GDM1 (cell line): Measurements from ENCODE around the gene DMKN.
A peak's percentile ranks its signal among the peaks of the same experiment; 100 is the strongest.

Experiments
- DNase-seq: peaks from one replicate; lab custom pipeline; 2025; lab: John Stamatoyannopoulos, UW

The DMKN gene

DNA sequence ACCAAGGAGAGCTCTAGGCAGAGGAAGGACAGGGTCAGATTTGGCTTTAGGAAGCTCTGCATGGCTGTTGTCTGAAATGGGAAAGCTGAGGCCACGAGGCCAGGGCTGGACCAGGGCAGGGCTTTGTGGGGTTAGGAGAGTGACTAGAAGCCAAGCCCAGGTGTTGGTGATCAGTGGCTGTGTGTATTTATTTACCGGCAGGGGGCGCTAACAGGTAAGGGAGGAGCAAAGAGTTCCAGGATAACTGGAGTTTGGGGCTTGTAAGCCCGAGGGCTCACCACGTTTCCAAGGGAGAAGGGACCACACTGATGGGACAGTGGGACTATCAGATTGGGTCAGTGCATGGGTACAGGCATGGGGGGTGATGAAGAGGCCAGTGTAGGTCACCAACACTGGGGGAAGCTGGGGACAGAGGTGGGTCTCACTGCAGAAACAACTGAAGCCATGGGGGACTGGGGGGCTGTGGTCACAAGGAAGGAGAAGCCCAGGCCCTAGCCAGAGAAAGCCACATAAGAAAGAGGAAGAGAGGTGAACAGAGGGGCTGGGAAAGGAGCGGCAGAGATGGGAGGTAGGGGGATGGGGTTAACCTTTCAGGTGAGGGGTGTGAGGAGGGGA lies 35.8 kb upstream of the DMKN start:
- peak; percentile 19 for DNase-seq

DNA sequence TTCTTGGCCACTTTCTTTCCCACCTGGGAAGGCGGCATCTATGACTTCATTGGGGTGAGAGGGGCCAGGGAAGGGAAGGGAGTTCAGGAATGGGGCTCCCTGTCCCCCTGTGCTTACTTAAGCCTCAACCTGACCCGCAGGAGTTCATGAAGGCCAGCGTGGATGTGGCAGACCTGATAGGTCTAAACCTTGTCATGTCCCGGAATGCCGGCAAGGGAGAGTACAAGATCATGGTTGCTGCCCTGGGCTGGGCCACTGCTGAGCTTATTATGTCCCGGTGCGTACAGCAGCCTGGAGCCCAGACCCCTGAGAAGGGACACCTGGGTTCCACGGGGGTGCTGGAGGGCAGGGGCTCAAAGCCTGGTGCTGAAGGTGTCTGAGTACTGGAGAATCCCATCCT lies 33.1 kb upstream of the DMKN start:
- DNase-seq = no peak

DNA sequence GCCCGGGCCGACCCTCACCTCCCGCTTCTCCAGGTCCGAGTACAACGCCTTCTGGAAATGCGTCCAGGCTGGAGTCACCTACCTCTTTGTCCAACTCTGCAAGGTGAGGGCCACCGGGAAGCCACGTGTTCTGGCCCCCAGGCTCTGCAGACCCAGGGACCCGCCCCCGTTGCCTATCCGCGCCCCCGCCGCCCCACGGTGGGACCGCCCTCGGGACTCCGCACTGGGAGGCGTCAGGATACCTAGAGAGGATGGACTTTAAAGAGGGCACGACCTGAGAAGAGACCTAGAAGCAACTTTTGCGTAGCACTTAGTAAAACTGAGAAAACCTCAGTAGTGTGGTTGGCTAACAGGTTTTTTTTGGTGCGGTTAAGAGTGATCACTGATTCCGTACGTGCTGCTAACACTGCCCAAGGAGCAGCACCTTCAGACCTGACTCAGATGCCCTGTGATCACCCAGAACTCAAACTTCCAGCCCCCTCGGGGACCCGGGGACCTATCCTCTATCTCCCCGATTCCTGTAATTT lies 32.5 kb upstream of the DMKN start:
- no peak for DNase-seq

- DNase-seq = peak; percentile 80
These were observed 31.8 kb upstream of the DMKN start, which contains the start of gene TMEM147 for GRCh38 chr19:35545001-35545854. Gene TMEM147 (plus strand): TSS chr19:35545626. CDS start chr19:35545740, 114 bp downstream.

GRCh38 chr19:35544110-35544802 lies 30.8 kb upstream of the DMKN start:
- no peak for DNase-seq

DNA sequence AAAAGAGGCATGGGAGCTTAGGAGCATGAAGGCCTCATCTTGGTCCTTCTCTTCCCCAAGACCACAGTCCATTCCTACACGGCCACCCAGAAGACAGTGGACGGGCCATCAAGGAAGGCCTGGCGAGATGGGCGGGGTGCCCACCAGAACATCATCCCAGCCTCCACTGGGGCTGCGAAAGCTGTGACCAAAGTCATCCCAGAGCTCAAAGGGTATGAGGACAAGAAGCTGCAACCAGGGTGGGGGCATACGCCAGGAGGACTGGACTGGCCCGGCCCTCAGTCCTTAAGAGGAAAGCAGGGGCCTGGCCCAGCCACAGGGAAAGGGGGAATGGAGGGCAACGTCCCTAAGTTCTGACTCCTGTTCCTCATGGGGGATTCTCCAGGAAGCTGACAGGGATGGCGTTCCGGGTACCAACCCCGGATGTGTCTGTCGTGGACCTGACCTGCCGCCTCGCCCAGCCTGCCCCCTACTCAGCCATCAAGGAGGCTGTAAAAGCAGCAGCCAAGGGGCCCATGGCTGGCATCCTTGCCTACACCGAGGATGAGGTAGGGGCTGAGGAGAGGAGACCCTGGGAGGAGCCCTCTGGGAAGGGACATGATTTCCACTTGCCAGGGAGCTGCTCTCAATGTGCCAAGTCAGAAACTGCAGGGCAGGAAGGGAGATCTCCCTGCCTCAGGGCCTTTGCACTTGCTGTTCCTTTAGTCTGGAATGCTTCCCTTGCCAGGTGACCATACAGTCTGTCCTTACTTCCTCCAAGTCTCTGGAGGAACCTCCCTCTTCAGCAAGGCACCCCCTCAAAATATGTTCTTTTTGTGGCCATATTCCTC lies 30.0 kb upstream of the DMKN start:
- no peak for DNase-seq

GRCh38 chr19:35542209-35542608 lies 28.8 kb upstream of the DMKN start:
- no peak for DNase-seq

GRCh38 chr19:35540356-35540927 lies 27.0 kb upstream of the DMKN start:
- no peak for DNase-seq

DNA sequence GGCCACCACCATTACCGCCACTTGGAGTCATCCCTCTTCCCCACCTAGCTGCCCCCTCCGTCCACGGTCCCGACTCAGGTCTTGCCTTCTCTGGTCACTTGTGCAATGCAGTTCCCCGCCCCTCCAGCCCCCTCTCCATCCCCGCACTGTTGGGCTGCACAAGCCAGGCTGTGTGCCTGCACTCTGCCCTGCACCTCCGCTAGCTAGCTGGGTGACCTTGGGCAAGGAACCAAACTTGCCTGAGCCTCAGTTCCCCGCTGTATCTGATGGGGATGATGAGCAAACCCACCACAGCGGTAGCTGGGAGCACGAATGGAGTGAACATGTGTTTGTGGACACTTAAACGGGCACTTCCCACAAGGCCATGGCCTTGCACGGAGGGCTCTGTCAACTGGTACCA lies 26.4 kb upstream of the DMKN start:
- DNase-seq = no peak

DNA sequence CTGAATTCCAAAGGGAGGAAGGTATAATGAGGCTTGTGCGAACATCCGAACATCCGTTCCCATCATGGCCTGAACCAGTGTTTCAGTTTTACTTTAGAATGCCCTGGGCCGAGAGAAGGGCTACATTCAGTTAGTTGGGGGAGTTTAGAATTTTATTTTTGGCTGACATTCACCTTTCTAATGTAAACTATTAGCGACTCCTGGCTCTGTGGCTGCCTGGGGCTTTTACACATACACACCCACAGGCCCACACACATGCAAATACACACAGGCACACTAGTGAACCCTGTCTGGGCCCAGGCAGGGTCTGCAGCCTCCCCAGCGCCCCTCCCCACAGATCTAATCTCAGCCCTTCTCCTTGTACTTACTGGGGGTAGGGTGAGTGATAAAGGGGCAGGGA lies 25.9 kb upstream of the DMKN start:
- no peak for DNase-seq

- no peak for DNase-seq
These were observed 21.5 kb upstream of the DMKN start for GRCh38 chr19:35534803-35535480.

DNA sequence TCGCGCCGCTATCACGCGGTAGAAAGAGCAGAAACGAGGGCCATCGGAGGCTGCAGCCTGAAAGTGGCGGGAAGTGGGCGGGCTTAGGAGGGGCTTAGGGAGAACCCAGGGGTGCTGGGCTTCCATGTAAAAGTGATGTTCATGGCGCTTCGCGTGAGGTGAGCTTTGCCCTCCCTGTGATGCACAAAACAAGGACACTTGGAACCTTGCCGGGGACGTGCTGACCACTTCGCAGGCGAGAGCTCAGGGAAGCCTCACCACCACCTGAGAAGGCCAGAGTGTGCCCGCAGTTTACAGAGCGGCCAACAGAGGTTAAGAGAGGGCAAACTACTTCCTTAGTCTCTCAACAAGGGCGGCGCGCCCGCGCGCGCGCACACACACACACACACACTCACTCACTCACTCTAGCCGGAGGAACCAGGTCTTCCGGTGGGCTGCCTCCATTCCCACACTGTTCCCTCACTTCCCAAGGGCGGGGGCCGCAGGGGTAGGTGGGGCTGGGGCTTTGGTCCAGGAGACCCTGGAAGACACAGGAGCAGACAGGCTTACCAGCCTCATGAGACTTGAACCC lies 20.5 kb upstream of the DMKN start:
- peak; percentile 53 for DNase-seq

DNA sequence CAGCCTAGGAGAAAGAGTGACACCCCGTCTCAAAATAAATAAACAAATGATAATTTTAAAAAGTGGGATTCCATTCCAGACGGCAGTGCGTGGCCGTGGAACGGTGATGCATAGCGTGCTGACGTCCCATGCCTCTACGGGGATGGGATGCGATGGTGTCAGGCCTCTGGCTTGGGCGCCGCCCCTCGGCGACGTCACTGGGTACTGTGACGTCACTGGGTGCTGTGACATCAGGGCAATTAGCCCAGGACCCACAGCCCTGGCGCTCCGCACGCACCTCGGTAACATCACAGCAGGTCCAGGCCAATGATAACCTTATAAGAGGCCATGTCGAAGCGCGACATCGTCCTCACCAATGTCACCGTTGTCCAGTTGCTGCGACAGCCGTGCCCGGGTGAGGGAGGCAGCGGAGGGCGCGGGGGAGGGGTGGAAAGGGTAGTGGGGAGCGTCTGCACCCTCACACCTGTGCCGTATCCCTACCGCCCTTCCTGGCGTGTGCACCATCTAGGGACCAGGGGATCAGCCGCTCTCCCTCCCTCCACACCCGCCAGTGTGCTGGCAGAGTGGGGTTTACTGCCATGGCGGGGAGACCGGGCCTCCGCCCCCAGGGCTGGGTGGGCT lies 19.9 kb upstream of the DMKN start, which contains the start of gene GAPDHS:
GAPDHS (plus strand) TSS at position 256 of the 621 bp plus-strand sequence; CDS start at position 328, 72 bp downstream.
- DNase-seq = no peak

- no peak for DNase-seq
These were observed 17.8 kb upstream of the DMKN start for GRCh38 chr19:35531291-35531690.

DNA sequence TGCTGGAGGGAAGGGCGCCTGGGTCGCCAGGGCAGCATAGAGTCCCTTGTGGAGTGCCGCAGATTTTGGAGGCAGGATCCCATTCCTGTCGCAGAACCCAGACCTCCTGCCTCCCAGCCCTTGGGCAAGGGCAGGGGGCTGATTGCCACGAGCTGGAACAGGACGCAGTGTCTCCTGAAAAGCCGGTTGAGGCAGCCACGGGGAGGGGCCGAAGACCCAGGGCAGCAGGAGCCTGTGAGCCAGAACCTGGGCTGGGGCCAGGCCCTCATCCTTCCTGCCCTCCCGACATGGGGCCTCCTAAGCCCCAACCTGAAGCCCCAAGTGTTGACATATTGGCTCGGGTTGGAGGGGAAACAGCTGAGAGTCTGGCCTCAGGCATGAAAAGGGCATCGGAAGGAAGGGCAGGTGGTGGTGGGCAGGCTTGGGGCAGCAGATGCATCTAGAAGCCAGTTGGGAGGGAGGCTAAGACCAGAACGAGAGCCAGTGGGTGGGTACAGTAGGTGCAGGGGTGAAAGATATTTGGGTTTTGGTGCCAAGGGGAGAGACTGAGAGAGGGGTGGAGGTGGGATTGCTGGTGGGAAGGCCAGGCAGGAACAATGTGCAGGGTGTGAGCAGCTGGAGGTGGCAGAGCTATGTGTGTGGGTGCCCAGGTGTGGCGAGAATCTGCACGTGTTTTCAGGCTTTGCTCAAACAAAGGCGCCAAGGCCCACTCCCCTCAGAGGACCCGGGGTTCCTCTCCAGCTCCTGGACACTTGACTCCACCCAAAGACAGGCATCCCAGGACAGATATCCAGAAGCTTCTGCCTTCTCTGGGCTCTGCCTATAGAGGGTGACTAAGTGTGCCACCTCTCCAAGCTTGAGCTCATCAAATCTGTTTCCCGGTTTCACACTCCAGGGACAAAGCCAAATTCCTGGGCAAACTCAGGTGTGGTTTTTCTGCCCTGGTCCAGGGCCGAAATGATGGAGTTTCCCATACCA lies 16.1 kb upstream of the DMKN start:
- no peak for DNase-seq

GRCh38 chr19:35528218-35529038 lies 15.0 kb upstream of the DMKN start, which contains the start of gene SBSN:
Gene SBSN (minus strand): TSS chr19:35528311. CDS start chr19:35528281, 30 bp downstream.
- DNase-seq = no peak

- DNase-seq = no peak
These were observed 12.4 kb upstream of the DMKN start for GRCh38 chr19:35525873-35526272.
